Stimulated activated CD4-positive, alpha-beta T cell treated with anti-CD3 and anti-CD28 coated beads, Interleukin-1b, Interleukin-23, amount 100 ng/mL, for 4 hours (primary cell): ENCODE measurements around the gene IL4I1.
A peak's percentile ranks its signal among the peaks of the same experiment; 100 is the strongest.

Source experiments
- DNase-seq, 2 donors: peaks; one replicate each; pipeline ENCODE4 v3.0.0-alpha.2; 2020; ENCODE audit warnings: low read depth in 2 of 2

IL4I1 gene

DNA sequence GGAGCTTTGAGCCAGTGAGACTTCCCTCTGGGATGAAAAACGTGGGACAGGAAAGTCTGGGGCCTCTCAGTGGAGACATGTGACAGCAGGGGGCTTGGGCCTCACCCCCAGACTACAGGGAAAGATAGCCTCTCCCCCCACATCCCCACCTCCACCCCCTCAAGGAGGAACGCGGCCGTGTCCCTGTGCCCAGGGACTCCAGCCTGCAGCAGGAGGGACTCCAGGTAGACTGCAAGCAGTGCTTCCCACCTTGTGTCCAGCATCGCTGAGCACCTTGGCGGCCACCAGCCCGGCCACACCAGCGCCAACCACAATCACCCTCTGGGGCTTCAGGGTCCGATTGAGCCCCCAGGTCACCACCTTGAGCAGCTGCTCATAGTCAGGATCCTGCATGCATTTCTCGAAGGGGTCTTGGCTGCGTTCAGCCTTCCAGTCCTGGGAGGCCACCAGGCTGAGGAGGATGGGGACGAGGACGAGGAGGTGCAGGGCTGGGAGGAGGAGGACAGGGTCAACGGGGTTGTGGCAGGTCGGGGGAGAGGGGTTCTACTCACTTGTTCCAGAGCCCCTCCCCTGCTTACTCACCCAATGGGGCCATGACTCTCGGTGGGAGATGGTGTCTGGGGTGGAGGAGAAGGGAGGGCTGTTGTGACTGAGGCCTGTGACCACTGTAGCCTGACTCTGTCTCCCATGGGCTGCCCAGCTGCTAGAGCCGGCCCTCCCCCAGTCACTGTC, 955 bp downstream of the IL4I1 start:
- DNase-seq, result no peak

DNA sequence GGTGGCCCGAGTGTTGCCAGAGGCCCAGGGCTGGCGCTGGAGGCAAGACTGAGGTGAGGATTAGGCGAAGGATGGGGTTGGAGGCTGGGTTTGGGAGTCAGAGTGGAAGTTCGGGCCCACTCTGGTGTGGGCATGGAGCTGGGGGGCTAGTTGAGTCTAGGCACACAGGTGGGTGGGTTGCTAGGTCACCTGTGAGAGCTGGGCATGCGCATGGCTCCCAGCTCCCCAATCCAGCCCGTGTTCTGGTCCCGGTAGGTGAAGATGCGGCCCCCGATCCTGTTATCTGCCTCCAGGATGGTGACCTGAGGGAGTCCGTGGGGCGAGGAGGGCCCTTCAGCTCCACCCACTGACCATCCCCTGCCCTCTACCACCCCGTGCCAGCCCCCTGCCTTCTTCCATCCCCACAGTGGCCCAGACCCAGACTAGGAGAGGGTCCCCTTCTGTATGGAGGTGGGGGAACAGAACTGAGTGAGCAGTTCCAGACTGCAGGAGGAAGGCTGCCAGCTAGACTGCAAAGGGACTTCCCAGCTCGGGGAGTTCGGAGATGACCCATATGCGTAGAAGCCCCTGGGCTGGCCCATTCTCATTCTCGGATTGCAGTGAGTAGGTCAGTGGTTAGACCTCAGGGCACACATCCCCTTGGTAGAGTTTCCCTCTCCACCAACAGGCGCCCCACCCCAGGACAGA, 1.7 kb downstream of the IL4I1 start:
- DNase-seq, result no peak

DNA sequence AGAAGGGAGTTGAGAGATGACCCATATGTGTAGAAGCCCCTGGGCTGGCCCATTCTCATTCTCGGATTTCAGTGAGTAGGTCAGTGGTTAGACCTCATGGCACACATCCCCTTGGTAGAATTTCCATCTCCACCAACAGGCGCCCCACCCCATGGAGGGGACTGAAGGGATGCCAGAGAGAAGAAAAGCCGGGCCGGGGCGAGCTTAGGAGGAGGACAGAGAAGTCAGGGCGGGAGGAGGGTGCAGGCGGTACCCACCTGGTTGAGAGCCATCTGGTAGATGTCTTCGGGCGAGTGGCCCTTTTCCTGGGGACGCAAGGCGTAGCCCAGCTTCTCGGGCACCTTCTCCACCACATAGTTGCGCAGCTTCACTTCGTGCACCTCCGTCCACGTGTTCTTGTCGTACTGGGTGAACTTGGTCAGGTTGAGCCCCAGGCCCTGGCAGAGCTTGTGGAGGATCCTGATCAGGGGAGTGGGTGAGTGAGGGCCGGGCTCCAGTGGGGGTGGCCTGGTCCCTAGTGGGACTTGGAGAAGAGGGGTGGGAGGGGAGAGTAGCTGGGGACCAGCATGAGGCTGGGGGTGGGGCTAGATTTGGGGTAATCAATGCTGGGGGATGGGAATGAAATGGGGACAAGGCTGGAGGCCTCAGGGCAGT, 2.5 kb downstream of the IL4I1 start:
- no peak for DNase-seq

DNA sequence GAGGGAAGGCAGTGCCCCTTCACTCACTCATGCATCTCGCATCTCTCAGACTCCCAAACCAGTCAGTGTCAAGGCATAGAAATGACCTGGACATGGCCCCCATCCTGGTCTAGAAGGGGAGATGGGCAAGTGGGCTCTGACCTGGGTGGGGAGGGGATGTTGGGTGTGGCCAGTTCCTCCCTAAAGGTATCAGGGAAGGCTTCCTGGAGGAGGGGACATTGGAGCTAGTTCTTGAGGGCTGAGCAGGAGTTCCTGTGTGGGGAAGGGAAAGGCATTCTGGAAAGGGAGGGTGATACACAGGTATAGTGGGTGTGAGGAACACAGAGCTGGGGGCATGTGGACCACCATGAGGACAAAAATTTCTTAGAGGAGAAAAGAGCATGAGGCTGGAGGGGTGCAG, 4.0 kb downstream of the IL4I1 start:
- DNase-seq, result no peak

DNA sequence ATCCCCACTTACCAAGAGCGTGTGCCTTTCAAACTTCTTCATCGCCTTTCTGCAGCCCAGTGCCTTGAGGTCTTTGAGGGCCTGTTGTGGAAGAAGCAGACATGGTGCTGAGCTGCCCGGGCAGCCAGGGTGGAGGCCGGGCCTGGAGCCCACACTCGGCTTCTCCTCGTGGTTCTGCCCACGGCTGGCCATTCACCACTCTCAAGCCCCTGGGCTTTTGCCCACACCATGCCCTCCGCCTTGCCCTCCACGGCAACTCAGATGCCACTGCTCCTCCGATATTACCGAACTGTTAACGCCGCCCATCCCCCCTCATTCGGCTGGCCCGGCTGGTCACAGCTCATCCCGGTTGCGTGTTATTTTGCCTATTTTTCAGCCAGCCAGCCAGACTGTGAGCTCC, 5.3 kb downstream of the IL4I1 start:
- DNase-seq, result no peak

DNA sequence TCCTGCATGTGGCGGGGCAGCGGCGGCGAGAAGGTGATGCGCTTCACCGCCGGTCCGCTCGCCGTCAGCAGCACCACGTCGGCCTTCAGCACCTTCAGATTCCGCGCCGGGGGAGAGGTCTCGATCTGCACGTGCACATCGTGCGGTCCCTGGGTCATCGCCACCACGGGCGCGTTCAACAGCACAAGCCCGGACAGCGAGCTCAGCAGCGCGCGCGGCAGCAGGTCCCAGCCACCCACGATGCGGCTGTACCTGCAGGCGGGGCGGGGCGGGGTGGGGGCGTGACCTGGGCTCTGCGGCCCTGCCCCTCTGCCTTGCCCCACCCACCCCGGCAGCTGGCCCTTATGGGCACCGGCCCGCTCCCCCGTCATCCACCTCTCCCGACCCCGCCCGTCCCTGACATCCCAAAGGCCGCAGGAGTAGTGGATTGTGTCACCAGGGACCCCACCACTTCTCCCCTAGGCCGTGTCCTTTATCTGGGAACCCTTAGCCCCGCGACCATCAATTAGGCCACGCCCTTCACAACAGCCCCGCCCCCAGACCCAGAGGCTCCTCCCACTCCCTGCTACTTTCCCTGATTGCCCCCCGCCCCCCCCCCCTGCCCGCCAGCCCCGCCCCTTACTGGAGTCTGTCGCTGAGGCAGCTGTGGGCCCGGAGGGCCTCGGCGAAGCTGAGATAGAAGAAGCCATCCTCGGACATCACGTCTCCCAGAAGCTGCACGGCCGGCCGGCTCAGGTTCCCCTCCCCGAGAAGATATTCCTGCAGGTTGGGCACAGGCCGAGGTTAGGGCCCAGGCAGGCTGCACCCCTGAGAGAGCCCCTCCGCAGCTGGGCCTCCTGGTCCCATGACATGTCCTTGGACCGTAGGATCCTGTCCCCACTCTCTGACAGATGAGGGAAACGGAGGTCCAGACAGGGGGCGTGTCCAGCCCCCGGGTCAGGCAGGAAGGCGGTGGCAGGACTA, 6.1 kb downstream of the IL4I1 start:
- peak; percentile 62 to 67 for DNase-seq

DNA sequence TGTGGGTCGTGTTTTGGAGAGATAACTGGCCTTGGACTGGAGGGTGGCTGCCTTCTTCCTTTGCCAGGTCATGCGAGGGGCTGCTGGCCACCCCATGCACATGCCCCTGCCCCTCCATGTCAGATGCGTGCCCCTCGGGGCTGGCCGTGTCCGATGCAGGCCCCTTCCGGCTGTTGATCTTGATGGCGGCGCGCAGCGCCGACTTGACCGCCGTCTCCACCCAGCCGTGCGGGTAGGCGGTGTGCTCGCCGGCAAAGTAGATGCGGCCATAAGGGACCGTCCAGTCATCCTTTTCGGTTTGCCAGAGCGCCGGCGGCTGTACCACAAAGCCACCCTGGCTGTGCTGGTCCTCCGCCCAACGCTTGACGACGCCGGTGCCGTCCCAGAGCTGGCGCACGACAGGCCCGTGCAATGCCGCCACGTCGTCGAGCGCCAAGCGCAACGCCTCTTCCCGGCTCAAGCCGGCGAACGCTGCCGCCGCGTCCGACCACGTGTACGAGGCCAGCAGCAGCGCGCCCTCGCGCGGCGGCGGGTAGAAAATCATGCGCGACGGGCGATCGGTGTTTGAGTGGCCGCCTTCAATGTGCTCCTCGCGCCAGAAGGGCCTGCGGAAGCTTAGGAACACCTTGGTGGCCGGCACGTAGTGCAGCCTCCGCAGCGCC, 6.9 kb downstream of the IL4I1 start:
- peak; percentile 58 to 69 for DNase-seq

DNA sequence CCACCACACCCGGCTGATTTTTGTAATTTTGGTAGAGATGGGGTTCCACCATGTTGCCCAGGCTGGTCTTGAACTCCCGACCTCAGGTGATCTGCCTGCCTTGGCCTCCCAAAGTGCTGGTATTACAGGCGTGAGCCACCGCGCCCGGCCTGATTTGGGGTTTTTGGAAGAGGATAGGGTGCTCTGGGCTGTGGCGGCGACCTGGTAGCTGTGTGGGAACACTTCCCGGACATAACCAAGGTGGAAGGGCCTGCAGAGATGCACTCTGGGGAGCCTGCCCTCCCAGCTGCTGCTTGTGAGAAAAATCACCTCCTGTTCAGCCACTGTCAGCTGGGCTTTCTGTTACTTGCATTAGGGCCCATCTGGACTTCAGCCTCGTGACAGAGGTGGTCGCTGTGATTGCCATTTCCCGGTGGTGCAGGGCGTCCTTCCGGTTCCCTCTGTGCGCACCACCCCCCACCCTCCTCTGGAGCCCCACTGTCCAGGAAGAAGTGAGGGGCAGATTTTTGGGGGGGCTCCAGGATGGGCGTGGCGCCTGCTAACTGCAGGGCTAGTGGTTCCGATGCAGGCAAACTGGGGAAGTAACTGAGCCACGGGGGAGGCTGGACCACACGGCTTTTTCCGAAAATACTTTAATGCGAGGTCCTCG, 7.5 kb downstream of the IL4I1 start:
- DNase-seq, result no peak

DNA sequence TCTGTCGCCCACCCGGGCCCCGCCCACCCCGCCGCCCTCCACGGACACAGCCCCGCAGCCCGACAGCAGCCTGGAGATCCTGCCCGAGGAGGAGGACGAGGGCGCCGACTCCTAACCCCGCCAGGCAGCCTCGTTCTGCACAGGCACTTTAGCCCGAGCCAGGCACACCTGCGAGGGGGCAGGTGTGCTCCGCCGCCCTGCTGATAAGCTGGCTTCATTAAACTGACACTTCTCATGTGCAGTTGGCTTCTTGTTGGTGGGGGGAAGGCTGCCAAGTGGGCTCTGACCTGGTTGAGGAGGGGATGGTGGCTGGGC, 8.2 kb downstream of the IL4I1 start:
- DNase-seq, result no peak

DNA sequence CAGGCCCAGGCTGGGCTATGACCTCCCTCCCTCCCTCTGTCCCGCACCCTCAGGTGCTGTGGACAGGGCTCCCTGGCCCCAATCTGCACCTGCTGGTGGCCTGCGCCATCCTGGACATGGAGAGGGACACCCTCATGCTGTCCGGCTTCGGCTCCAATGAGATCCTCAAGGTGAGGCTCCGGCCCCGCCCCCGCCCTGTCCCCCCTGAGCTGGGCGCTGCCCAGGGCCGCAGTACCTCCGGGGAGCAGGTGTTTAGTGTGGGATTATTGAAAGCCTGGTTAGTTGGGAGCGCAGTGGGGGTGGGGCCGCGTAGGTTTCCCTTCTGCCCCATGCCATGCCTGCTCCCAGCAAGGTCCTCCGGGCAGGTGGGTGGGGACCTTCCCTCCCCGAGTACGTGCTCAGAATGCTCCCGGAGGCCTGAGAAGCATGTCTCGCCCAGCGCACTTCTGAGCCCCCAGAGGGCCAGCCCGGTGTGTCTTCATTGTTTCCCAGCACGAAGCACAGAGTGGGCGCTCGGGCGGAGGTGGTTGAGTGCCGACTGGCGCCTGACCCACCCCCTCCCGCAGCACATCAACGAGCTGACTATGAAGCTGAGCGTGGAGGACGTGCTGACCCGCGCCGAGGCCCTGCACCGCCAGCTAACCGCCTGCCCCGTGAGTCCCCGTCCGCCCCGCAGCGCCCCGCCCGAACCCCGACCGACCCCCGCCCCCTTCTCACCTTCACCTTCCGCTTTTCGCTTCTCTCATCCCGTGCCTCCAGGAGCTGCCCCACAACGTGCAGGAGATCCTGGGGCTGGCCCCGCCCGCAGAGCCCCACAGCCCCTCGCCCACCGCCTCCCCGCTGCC, 8.8 kb downstream of the IL4I1 start:
- no peak for DNase-seq

DNA sequence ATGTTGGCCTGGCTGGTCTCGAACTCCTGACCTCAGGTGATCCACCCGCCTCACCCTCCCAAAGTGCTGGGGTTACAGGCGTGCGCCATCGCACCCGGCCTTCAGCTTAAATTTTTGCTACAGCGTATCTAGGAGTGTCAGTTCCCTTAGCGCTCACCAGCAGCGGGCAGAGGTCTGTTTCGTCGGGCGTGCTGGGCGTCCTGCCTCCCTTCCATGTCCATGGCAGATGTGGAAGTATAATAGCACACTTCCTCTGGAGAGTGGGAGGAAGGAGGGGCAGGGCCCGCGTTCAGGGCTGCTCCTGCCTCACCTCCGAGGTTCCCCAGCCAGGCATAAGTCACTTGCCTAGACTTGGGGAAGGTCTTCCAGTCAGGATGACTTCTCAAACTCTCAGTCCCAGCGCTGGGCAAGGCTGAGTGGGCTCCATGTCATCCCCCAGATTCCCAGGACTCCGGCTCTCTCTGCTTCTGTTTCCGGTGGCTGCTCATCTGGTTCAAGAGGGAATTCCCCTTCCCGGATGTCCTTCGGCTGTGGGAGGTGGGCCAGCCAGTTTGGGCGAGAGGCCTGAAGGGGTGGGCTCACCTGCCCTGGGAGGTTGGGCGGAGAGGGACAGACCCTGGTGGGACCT, 9.5 kb downstream of the IL4I1 start:
- DNase-seq, result no peak

DNA sequence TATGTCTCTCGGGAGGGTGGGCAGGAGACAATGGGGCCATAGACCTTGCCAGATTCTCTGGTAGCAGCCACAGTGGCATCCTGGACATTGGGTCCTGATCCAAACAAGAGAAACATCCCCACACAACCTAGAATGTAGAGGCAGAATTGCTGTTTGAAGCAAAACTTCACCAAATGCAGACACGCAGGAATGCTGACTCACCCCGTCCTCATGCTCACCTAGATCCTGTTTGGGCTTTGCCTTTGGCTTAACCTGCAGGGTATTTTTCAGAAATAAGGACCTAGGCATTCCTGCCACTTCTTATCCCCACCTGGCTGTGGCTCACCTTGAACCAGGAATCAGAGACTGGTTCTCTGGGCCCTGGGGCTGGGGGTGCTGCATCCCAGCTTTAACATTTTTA, 11.9 kb downstream of the IL4I1 start:
- DNase-seq, result no peak

DNA sequence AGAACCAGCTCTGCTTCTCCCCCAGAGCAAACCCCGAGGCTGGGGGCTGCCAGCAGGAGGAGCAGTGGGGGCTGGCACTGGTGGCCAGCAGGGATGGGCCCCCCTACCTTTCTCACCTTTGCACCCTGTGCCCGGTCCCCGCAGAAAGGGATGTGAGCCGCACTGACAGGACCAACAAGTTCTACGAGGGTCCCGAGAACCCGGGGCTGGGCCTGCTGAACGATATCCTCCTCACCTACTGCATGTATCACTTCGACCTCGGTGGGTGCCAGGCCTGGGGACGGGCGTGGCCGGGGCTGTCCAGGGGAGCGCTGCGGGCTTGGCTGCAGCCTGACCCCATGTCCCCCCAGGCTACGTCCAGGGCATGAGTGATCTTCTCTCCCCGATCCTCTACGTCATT, 12.6 kb downstream of the IL4I1 start:
- DNase-seq, result no peak

DNA sequence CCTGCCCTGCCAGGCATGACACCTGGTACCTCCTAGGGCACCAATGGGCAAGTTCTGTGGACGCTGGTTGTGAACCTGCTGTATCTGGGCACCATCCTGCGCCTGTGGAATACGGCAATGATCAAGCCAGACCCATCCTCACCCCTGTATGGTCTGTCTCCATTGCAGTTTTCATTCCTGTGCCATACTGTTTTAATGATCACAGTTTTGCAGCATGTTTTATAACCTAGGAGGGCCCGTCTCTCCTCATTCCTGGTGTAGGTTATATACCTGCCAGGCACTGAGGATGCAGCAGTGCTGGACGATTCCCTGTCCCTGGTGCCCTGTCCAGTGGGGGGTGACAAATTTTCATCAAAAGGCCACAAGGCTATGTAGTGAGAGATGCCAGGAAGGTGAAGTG, 13.6 kb downstream of the IL4I1 start:
- DNase-seq, result no peak

DNA sequence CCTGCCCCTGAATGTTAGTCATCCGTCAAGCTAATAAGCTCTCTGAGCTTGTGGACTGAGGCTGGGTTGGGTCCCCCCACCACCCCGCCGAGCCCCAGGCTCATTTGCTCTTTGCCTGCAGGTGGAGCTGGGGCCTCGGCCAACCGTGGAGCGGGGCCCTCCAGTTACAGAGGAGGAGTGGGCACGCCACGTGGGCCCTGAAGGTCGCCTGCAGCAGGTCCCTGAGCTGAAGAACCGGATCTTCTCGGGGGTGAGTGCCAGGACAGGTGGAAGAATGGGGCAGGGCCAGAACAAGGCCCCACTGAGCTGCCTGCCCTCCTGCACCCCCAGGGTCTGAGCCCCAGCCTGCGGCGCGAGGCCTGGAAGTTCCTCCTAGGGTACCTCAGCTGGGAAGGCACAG, 14.0 kb downstream of the IL4I1 start:
- DNase-seq, result no peak

DNA sequence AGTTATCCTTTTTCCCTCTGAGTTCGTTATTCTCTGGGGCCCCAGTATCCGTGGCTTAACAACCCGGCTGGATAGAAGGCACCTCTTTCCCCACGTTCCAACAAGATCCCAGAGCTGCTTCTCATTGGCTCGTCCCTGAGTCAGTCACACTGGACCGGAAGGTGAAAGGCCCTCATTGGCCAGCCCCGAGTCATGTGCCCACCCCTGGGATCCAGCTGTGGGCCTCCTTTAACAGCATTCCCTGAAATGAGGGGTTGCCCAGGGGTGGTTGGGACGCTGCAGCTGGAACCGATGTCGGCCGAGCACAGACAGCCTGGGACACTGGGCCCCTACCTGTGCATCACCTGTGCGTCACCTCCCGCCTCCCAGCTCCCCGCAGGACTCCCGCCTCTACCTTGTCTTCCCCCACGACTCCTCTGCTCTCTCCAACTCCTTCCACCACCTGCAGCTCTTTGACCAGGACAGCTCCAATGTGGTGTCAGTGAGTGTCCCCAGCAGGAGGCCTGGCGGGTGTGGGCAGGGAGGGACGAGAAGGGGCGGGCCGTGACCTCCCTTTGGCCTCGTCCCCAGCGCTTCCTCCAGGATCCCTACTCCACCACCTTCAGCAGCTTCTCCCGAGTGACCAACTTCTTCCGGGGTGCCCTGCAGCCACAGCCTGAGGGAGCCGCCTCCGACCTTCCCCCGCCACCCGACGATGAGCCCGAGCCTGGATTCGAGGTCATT, 14.9 kb downstream of the IL4I1 start:
- no peak for DNase-seq

DNA sequence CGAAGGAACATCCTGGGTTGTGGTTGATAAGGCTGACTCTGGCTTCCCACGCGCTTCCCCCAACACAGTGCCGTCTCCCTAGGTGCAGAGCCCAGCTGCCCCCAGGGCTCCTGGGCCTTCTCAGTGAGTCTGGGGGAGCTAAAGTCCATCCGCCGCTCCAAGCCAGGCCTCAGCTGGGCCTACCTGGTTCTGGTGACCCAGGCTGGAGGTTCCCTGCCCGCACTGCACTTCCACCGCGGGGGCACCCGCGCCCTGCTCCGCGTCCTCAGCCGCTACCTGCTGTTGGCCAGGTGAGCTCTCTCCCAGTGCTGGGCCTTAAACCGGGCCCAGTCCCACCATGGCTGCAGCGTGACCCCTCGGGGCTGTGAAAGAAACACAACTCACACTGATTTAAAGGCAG, 15.5 kb downstream of the IL4I1 start:
- DNase-seq, result no peak

DNA sequence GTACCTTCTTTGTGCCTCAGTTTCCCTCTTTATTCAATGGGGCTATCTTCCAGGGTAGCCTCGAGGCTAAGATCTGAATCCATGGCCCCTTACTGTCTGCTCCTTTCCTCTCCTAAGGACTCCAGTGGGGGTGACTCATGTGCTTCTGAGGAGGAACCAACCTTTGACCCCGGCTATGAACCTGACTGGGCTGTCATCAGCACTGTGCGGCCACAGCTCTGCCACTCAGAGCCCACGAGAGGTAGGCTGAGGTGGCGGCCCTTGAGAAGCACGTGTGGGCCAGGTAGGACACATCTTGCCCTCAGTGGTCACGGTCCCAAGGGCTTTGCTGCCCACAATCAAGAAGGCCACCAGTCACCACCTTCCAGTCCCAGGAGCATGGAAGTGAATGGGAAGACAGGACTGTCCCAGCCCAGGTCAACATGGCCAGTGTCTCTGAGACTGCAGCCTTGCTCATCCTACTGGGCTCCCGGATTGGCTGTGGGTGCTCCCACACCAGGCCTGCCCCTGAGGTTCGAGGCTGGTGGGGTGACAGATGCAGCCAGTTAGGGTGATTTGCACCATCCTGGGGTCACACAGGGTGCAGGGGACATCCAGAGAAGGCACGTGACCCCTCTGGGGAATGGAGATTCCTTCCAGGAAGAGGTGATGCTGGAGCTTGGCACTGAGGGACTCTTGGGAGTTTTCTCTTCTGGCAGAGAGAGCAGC, 16.4 kb downstream of the IL4I1 start:
- DNase-seq, result no peak
